ENCODE measurements around the gene COQ8A.
A peak's percentile ranks its signal among the peaks of the same experiment; 100 is the strongest.
"Not testable (repeated sequence)": the region's sequence is repeated elsewhere in the genome, so short reads cannot be mapped to it uniquely, and the experiment has no call there.

The COQ8A gene

GRCh38 chr1:226985839-226986463 lies 45.9 kb downstream of the COQ8A start:
- DNase-seq = peak; percentile 54

- DNase-seq = peak; percentile 54
These were observed 46.5 kb downstream of the COQ8A start for GRCh38 chr1:226986496-226987178.

GRCh38 chr1:226987179-226987536 lies 47.1 kb downstream of the COQ8A start:
- DNase-seq = peak; percentile 43

- DNase-seq = peak; percentile 59
These were observed 47.7 kb downstream of the COQ8A start for GRCh38 chr1:226987623-226988333.

- DNase-seq = no peak
These were observed 48.2 kb downstream of the COQ8A start for GRCh38 chr1:226988334-226988666.

- no peak for DNase-seq
These were observed 49.2 kb downstream of the COQ8A start for GRCh38 chr1:226989085-226989920.

GRCh38 chr1:226990133-226990716 lies 50.1 kb downstream of the COQ8A start:
- peak; percentile 84 for DNase-seq

GRCh38 chr1:226991920-226992319 lies 51.8 kb downstream of the COQ8A start:
- DNase-seq = no peak

GRCh38 chr1:226993814-226994585 lies 53.9 kb downstream of the COQ8A start:
- DNase-seq = no peak

GRCh38 chr1:226994586-226995364 lies 54.7 kb downstream of the COQ8A start:
- no peak for DNase-seq

GRCh38 chr1:226995365-226996332 lies 55.6 kb downstream of the COQ8A start:
- no peak for DNase-seq

GRCh38 chr1:226999579-226999978 lies 59.5 kb downstream of the COQ8A start:
- DNase-seq = not testable (repeated sequence)

- DNase-seq = no peak
These were observed 62.5 kb downstream of the COQ8A start for GRCh38 chr1:227002531-227003049.

- no peak for DNase-seq
These were observed 63.1 kb downstream of the COQ8A start for GRCh38 chr1:227003165-227003564.

- no peak for DNase-seq
These were observed 64.7 kb downstream of the COQ8A start for GRCh38 chr1:227004796-227005195.

GRCh38 chr1:227006226-227006796 lies 66.2 kb downstream of the COQ8A start:
- no peak for DNase-seq

GRCh38 chr1:227009937-227010336 lies 69.8 kb downstream of the COQ8A start:
- DNase-seq = no peak

GRCh38 chr1:227010645-227011044 lies 70.6 kb downstream of the COQ8A start:
- DNase-seq = no peak

- DNase-seq = no peak
These were observed 76.9 kb downstream of the COQ8A start for GRCh38 chr1:227016990-227017389.

Data from activated effector memory CD4-positive, alpha-beta T cell treated with anti-CD3 and anti-CD28 coated beads, Interleukin-2, amount 50 U/mL, for 16 hours (primary cell).